Activated CD8-positive, alpha-beta T cell treated with anti-CD3 and anti-CD28 coated beads for 36 hours (primary cell): ENCODE results near the gene RPRD2. TPM values are rescaled to one million over a fixed set of nuclear protein-coding genes. Genes with fewer than 3 reads are reported as not detected.
"Not testable (repeated sequence)": the region's sequence is repeated elsewhere in the genome, so short reads cannot be mapped to it uniquely, and the experiment has no call there.

Experiments
- ATAC-seq: fragments of 200-7000 bp; cut with Tn5 transposase; one replicate; pipeline ENCODE4 v1.10.0; 2021; ENCODE audit warnings: mild to moderate bottlenecking, moderate library complexity
- CTCF ChIA-PET: fragments of 350-600 bp; sonication (Branson Sonifier 250); formaldehyde crosslinking; loops from one replicate; lab custom pipeline; 2021; ENCODE audit warnings: antibody characterized with exemption; lab: Charles Lee
- POLR2A ChIA-PET: fragments of 350-600 bp; sonication (Branson Sonifier 250); formaldehyde crosslinking; loops from one replicate; lab custom pipeline; 2021; ENCODE audit warnings: antibody characterized with exemption; lab: Charles Lee
- DNase-seq: peaks from one replicate; pipeline ENCODE4 v3.0.0-alpha.2; 2020
- H3K27ac Mint-ChIP-seq: one replicate; pipeline ENCODE4 v1.8.0; 2021; ENCODE audit warnings: mild to moderate bottlenecking, mixed read lengths
- H3K27me3 Mint-ChIP-seq: one replicate; pipeline ENCODE4 v1.8.0; 2021; ENCODE audit warnings: mixed read lengths
- H3K36me3 Mint-ChIP-seq: one replicate; pipeline ENCODE4 v1.8.0; 2021; ENCODE audit warnings: low read depth, mixed read lengths
- H3K4me1 Mint-ChIP-seq: one replicate; pipeline ENCODE4 v1.8.0; 2021; ENCODE audit warnings: low read depth, mixed read lengths
- H3K4me3 Mint-ChIP-seq: one replicate; pipeline ENCODE4 v1.8.0; 2021; ENCODE audit warnings: mild to moderate bottlenecking, moderate library complexity, mixed read lengths
- H3K9me3 Mint-ChIP-seq: one replicate; pipeline ENCODE4 v1.8.0; 2021; ENCODE audit warnings: mixed read lengths
- intact Hi-C: fragments of 100-400 bp; cut with micrococcal nuclease; formaldehyde crosslinking; loops from one replicate; pipeline ENCODE4 v1.10.0; 2022
- total RNA-seq, 2 experiments: library from RNA; stranded (reverse); gene quantifications; one replicate each; pipeline ENCODE4 v1.2.3, GENCODE V29; 2021
- TF ChIP-seq, protein P1 (sequence below): fragments of 200-600 bp; IDR thresholded peaks from one replicate; pipeline ENCODE4 v1.8.0; 2022; ENCODE audit warnings: antibody characterized with exemption, mild to moderate bottlenecking

RPRD2 gene
- total RNA-seq, 2 experiments from 2014 or later: 17.6 to 19.4 TPM

DNA sequence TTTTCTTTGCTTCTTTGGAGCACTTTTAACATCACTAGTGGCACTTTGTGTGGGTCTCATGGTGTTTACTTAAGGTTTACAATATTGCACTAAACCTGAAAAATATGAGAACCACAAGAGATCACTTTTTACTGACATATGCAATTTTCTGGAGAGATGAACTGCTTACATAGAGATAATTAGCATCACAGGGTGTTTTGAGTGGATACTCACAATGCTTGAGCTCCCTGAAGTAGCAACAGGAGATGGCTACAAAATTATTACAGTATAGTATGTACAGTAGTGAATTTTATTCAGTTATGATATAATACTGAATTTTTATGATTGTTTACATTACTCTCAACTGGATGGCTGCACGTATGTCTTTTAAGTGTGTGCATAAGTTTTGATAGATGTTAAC is 22.6 kb downstream of the RPRD2 start:
- peaks cover 37% of the 10 kb centered on the region for H3K4me1 Mint-ChIP-seq
- no peak for DNase-seq
- POLR2A ChIA-PET: interaction anchor here (0.6 kb wide), 1 partner anchor 9 kb away, joined by 3 read pairs; no protein-coding TSS in a partner anchor
- intact Hi-C loops: no loop called here
- ATAC-seq: no peak
- H3K4me3 Mint-ChIP-seq: no peak overlapping the region
- no peaks in the 10 kb centered on the region for H3K9me3 Mint-ChIP-seq
- TF ChIP-seq, protein P1, sequence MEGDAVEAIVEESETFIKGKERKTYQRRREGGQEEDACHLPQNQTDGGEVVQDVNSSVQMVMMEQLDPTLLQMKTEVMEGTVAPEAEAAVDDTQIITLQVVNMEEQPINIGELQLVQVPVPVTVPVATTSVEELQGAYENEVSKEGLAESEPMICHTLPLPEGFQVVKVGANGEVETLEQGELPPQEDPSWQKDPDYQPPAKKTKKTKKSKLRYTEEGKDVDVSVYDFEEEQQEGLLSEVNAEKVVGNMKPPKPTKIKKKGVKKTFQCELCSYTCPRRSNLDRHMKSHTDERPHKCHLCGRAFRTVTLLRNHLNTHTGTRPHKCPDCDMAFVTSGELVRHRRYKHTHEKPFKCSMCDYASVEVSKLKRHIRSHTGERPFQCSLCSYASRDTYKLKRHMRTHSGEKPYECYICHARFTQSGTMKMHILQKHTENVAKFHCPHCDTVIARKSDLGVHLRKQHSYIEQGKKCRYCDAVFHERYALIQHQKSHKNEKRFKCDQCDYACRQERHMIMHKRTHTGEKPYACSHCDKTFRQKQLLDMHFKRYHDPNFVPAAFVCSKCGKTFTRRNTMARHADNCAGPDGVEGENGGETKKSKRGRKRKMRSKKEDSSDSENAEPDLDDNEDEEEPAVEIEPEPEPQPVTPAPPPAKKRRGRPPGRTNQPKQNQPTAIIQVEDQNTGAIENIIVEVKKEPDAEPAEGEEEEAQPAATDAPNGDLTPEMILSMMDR: no peak
- CTCF ChIA-PET: interaction anchor here (0.7 to 1.1 kb wide), 2 partner anchors 15 to 16 kb away, joined by 3 read pairs; no protein-coding TSS in a partner anchor
- H3K27ac Mint-ChIP-seq: peak overlapping the region; percentile 35
- peaks cover 3% of the 10 kb centered on the region for H3K36me3 Mint-ChIP-seq
- no peaks in the 10 kb centered on the region for H3K27me3 Mint-ChIP-seq

DNA sequence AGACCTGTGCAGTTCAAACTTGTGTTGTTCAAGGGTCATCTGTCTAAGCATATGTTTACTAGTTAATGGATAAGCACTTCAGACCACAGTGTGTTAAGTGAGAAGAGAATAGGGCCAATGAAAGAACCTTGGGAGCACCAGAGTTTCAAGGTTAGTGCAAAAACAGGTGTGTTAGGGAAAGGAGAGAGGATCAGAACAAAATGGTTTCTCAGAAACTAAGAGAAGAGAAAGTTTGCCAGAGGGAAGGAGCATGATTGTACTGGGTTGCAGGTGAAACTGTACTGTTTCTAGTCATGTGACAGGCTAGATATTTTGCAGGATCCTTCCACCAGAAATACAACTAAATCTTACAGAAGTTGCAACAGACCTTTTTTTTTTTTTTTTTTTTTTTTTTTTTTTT is 23.3 kb downstream of the RPRD2 start:
- intact Hi-C loops: no loop called here
- POLR2A ChIA-PET: no interaction called here
- H3K36me3 Mint-ChIP-seq: peaks cover 4% of the 10 kb centered on the region
- TF ChIP-seq, protein P1: no peak
- H3K9me3 Mint-ChIP-seq: no peaks in the 10 kb centered on the region
- CTCF ChIA-PET: no interaction called here
- no peak for DNase-seq
- peaks cover 38% of the 10 kb centered on the region for H3K4me1 Mint-ChIP-seq
- no peak for ATAC-seq
- peak overlapping the region; percentile 49 for H3K27ac Mint-ChIP-seq
- H3K27me3 Mint-ChIP-seq: no peaks in the 10 kb centered on the region
- H3K4me3 Mint-ChIP-seq: no peak overlapping the region

DNA sequence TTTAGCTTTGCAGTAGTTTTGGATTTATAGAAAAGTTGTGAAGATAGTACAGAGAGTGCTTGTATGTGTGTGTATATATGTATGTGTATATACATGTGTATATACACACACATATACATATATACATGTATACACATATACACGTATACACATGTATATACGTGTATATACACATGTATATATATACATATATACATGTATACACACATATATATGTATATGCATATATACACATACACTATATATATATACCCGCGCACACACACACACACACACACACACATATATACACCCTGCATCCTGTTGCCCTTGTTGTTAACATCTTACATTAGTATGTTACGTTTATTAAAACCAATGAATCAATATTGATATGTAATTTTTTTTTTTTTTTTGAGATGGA is 24.3 kb downstream of the RPRD2 start:
- no peak for ATAC-seq
- intact Hi-C loops: no loop called here
- Mint-ChIP-seq H3K27ac (no peak overlapping the region), H3K4me1 (peaks cover 43% of the 10 kb centered on the region), H3K27me3 (no peaks in the 10 kb centered on the region), H3K4me3 (no peak overlapping the region), H3K9me3 (no peaks in the 10 kb centered on the region), H3K36me3 (peaks cover 4% of the 10 kb centered on the region)
- no peak for DNase-seq
- ChIA-PET POLR2A (no interaction called here), CTCF (no interaction called here)
- TF ChIP-seq, protein P1: no peak

DNA sequence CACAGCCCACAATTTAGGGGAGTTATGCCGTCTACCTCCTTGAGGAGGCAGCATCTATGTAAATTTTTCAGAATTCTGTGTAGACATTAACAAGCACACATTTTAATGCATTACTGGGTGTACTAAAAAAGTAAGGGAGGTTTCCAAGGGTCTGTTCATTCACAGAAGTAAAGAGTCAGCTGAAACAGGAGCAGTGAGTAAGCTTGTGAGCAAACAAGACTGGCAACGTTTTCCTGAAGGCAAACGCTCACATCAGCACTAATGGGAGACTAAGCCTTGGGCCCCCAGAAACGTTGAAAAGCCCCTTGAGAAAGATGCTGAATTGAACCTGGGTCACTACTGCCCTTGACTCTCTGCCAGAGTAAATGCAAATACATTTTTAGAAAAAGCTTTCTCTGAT is 25.7 kb downstream of the RPRD2 start:
- TF ChIP-seq, protein P1: no peak
- no peak for ATAC-seq
- Mint-ChIP-seq H3K36me3 (peaks cover 7% of the 10 kb centered on the region), H3K4me1 (peaks cover 38% of the 10 kb centered on the region), H3K27ac (peak overlapping the region; percentile 47), H3K4me3 (no peak overlapping the region), H3K27me3 (no peaks in the 10 kb centered on the region), H3K9me3 (no peaks in the 10 kb centered on the region)
- intact Hi-C loops: no loop called here
- ChIA-PET POLR2A (interaction anchor here (0.6 to 0.8 kb wide), 2 partner anchors 18 to 325 kb away, joined by 3 read pairs; no protein-coding TSS in a partner anchor), CTCF (interaction anchor here (1.1 kb wide), 1 partner anchor 26 kb away, joined by 3 read pairs; the partner anchor contains the start of gene RPRD2)
- DNase-seq: no peak

DNA sequence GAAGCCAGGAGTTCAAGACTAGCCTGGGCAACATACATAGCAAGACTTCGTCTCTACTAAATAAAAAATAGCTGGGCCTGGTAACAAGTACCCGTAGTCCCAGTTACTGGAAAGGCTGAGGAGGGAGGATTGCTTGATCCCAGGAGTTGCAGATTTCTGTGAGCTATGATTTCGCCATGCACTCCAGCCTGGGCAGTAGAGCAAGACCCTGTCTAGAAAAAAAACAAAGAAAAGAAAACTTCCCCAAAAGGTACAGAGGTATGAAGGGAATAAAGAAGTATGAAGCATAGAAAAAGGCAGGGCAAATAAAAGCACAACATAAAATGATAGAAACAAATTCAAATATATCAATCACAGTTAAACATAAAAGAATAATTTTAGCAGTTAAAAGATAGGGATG is 28.7 kb downstream of the RPRD2 start:
- no peak overlapping the region for H3K27ac Mint-ChIP-seq
- ATAC-seq (no peak), DNase-seq (no peak)
- H3K36me3 Mint-ChIP-seq: peaks cover 22% of the 10 kb centered on the region
- TF ChIP-seq, protein P1: no peak
- intact Hi-C loops: no loop called here
- no peaks in the 10 kb centered on the region for H3K9me3 Mint-ChIP-seq
- H3K4me3 Mint-ChIP-seq: no peak overlapping the region
- CTCF ChIA-PET: interaction anchor here (1.2 kb wide), 1 partner anchor 11 kb away, joined by 3 read pairs; no protein-coding TSS in a partner anchor
- no peaks in the 10 kb centered on the region for H3K27me3 Mint-ChIP-seq
- POLR2A ChIA-PET: interaction anchor here (1.1 to 1.7 kb wide), 2 partner anchors 10 to 29 kb away, joined by 3 to 4 read pairs; partner anchors contain the start of gene RPRD2
- H3K4me1 Mint-ChIP-seq: peaks cover 36% of the 10 kb centered on the region

DNA sequence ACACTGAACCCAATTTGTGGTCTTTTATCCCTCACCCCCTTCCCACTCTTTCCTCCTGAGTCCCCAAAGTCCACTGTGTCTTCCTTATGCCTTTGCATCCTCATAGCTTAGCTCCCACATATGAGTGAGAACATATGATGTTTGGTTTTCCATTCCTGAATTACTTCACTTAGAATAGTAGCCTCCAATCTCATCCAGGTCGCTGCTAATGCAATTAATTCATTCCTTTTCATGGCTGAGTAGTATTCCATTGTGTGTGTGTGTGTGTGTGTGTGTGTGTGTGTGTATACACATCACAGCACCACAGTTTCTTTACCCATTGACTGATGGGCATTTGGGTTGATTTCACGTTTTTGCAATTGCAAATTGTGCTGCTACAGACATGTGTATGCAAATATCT is 31.2 kb downstream of the RPRD2 start:
- CTCF ChIA-PET, H3K9me3 Mint-ChIP-seq, DNase-seq, ATAC-seq, H3K27ac Mint-ChIP-seq, intact Hi-C loops, POLR2A ChIA-PET, H3K4me3 Mint-ChIP-seq, H3K27me3 Mint-ChIP-seq: not testable (repeated sequence)
- H3K4me1 Mint-ChIP-seq: peaks cover 35% of the 10 kb centered on the region
- peaks cover 22% of the 10 kb centered on the region for H3K36me3 Mint-ChIP-seq
